Activated naive CD8-positive, alpha-beta T cell treated with anti-CD3 and anti-CD28 coated beads for 36 hours (primary cell): ENCODE measurements around the gene EPS8L1. TPM values are rescaled to one million over a fixed set of nuclear protein-coding genes. Genes with fewer than 3 reads are reported as not detected.

Experiments
- DNase-seq: peaks from one replicate; pipeline ENCODE4 v3.0.0; 2021
- H3K27ac Mint-ChIP-seq: one replicate; pipeline ENCODE4 v1.8.0; 2022; ENCODE audit warnings: mild to moderate bottlenecking, moderate library complexity, mixed read lengths
- H3K27me3 Mint-ChIP-seq: one replicate; pipeline ENCODE4 v1.8.0; 2022; ENCODE audit warnings: mild to moderate bottlenecking, mixed read lengths
- H3K36me3 Mint-ChIP-seq: one replicate; pipeline ENCODE4 v1.8.0; 2021; ENCODE audit warnings: mild to moderate bottlenecking, mixed read lengths
- H3K4me1 Mint-ChIP-seq: one replicate; pipeline ENCODE4 v1.8.0; 2021; ENCODE audit warnings: mixed read lengths
- H3K4me3 Mint-ChIP-seq: one replicate; pipeline ENCODE4 v1.8.0; 2022; ENCODE audit warnings: mild to moderate bottlenecking, moderate library complexity, mixed read lengths
- H3K9me3 Mint-ChIP-seq: one replicate; pipeline ENCODE4 v1.8.0; 2022; ENCODE audit warnings: mixed read lengths
- total RNA-seq, 2 experiments: library from RNA; stranded (reverse); gene quantifications; one replicate each; pipeline ENCODE4 v1.2.3, GENCODE V29; 2021

EPS8L1 gene
- total RNA-seq, 2 experiments from 2014 or later: 1.3 to 1.5 TPM

DNA sequence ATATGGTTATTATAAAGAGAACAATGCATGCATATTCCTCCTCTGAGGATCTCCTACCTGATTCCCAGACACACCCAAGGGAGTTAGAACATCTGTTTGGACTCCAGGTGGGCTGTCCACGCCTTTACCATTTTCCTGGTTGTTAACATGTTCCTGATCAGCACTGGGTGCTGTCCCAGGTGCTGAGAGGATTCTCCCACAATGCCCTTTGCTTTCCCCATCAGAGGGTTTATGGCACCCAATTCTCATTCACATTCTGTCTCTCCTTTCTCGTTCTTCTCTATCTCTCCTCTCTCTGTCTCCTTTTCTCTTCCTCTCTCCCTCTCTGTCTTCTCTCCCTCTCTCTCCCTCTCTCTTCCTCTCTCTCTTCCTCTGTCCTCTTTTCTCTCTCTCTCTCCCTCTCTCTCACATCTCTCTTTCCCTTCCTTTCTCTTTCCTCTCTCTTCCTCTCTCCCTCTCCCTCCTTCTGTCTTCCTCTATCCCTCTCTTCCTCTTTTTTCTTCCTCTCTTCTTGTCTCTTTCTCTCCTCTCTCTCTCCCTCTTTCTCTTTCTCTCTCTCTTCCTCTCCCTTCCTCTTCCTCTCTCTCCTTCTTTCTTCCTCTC lies 9.5 kb upstream of the EPS8L1 start:
- no peak overlapping the region for H3K4me3 Mint-ChIP-seq
- DNase-seq: no peak
- peaks cover 16% of the 10 kb centered on the region for H3K4me1 Mint-ChIP-seq
- no peak overlapping the region for H3K27ac Mint-ChIP-seq
- no peaks in the 10 kb centered on the region for H3K9me3 Mint-ChIP-seq
- peaks cover 7% of the 10 kb centered on the region for H3K36me3 Mint-ChIP-seq
- H3K27me3 Mint-ChIP-seq: peaks cover 50% of the 10 kb centered on the region

DNA sequence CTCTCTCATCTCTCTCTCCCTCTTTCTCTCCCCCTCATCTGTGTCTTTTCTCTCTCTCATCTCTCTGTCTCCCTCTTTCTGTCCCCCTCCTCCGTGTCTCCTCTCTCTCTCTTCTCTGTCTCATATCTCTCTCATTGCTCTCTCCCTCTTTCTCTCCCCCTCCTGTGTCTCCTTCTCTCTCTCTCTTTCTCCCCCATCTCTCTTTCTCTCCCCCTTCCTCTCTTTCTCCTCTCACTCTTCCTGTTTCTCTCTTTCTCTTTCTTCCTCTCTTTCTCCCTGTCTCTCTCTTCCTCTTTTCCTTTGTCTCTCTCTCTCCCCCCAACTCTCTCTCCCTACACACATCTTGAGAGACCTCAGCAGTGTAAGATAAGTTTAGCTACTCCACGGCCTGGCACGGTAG lies 7.8 kb upstream of the EPS8L1 start:
- H3K4me3 Mint-ChIP-seq: no peak overlapping the region
- H3K36me3 Mint-ChIP-seq: no peaks in the 10 kb centered on the region
- peaks cover 67% of the 10 kb centered on the region for H3K27me3 Mint-ChIP-seq
- H3K27ac Mint-ChIP-seq: no peak overlapping the region
- no peaks in the 10 kb centered on the region for H3K9me3 Mint-ChIP-seq
- DNase-seq: no peak
- peaks cover 8% of the 10 kb centered on the region for H3K4me1 Mint-ChIP-seq

DNA sequence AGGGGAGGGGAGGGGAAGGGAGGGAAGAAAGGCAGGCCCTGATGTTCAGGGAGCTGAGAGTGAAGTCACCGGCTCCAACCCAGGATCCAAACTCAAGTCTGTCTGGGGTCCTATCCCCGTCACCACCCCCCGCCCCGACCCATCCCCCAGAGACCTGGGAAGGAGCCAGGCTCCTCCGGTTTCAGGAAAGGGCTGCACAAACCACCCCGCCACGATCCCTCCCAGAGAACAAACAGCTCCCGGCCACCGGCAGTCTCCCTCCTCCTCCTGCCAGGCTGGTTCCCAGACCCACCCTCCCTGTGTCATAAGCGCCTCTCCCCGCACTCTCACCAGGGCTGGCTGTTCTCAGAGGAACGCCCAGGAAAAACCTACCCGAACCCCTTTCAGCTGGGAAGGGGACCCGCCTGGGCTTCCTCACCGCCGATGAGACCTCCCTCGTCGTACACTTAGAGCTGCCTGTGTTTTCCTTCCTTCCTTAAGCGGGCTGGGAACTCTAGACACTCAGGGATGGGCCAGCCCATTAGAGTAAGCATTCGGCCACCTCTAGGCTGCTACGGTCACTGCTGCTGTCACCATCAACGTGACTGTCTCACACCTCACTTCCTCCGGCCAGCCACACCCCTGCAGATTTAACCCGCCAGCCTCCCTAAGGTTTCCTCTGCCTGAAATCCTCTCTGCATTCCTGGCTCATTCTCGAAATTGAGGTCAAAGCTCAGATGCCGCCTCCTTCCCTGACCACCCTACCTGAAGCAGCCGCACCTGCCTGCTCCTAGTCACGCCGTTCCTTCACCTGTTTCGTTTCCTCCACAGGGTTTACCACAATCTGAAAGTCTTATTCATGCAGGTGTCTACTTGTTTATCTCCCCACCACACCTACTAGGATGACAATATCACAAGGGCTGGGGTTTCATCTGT lies 6.5 kb upstream of the EPS8L1 start:
- peaks cover 8% of the 10 kb centered on the region for H3K4me1 Mint-ChIP-seq
- H3K27me3 Mint-ChIP-seq: peaks cover 78% of the 10 kb centered on the region
- H3K36me3 Mint-ChIP-seq: no peaks in the 10 kb centered on the region
- no peak overlapping the region for H3K27ac Mint-ChIP-seq
- H3K4me3 Mint-ChIP-seq: peak overlapping the region; percentile 5
- no peaks in the 10 kb centered on the region for H3K9me3 Mint-ChIP-seq
- no peak for DNase-seq

DNA sequence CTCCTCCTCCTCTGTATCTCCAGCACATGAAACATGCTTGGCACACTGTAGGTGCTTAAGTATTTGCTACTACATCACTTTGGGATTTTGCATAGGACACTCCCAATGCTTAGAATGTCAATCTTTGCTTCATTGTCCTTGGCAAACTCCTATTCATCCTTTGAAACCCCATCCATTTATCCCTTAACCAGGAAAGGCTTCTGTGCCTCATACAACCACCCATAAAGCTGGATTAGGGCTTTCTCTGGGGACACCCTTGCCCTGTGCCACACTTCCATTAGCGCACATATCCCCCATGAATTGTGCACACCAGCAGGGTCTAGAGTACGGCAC lies 5.8 kb upstream of the EPS8L1 start:
- Mint-ChIP-seq H3K36me3 (no peaks in the 10 kb centered on the region), H3K27ac (no peak overlapping the region), H3K4me3 (no peak overlapping the region), H3K9me3 (no peaks in the 10 kb centered on the region), H3K4me1 (peaks cover 8% of the 10 kb centered on the region), H3K27me3 (peaks cover 83% of the 10 kb centered on the region)
- no peak for DNase-seq

DNA sequence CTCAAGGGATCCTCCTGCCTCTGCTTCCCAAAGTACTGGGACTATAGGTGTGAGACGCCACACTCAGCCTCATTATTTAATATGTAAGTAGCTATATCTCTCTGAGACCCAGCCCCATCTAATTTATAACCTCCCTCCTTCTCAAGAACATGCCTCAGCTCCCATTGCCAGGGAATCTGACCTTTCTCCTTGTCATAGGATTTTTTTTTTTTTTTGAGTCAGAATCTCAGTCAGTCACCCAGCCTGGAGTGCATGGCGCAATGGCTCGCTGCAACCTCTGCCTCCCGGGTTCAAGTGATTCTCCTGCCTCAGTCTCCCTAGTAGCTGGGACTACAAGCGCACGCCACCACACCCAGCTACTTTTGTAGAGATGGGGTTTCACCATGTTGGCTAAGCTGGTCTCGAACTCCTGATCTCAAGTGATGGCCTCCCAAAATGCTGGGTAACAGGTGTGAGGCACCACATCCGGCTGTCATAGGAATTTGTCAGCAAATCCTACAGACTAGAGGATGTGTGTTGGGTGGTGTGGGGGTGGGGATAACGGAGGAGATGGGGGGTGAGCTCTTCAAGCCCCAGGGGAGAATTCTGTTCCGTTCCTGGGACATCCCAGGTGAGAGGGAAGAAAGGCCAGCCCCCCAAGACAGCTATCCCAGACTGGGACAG lies 5.1 kb upstream of the EPS8L1 start:
- Mint-ChIP-seq H3K4me3 (no peak overlapping the region), H3K27me3 (peaks cover 90% of the 10 kb centered on the region), H3K27ac (no peak overlapping the region), H3K9me3 (no peaks in the 10 kb centered on the region), H3K4me1 (peaks cover 8% of the 10 kb centered on the region), H3K36me3 (no peaks in the 10 kb centered on the region)
- DNase-seq: no peak

DNA sequence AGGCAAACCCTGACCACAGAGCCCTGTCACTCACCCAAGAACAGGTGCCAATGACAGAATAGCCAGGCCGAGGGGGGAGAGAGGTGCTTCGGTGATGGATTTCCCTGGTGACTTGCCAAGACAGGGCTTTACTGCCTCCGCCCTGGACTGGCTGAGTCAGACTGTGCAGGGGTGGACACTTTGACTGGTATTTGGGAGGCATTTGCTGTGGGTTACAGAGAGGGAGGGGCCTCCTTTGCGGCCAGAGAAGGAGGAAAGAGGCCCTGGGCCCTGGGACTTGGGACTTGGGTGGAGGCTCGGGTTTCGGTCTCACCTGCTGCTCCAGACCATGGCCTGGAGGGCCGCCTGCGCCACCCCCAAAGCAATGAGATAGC lies 4.6 kb upstream of the EPS8L1 start:
- no peak for DNase-seq
- H3K4me1 Mint-ChIP-seq: peaks cover 8% of the 10 kb centered on the region
- H3K9me3 Mint-ChIP-seq: no peaks in the 10 kb centered on the region
- H3K27ac Mint-ChIP-seq: no peak overlapping the region
- no peak overlapping the region for H3K4me3 Mint-ChIP-seq
- peaks cover 94% of the 10 kb centered on the region for H3K27me3 Mint-ChIP-seq
- no peaks in the 10 kb centered on the region for H3K36me3 Mint-ChIP-seq

DNA sequence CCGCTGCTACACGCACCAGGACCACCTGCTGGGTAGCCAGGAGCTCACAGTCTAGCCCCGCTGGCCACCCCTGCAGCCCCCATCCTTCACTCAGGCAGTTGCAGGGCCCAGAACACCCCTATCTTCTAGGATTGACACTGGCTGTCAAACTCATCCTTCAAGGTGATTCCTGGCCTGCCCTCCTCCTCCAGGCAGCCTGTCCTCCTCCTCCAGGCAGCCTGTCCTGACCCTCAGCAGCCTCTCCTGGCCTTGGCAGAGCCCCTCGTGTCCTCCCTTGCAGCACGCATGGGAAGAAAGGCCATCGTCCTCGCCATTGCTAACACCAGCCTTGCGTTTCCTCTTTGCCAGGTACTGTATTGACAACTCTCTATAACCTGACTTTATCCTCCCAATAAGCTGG lies 3.8 kb upstream of the EPS8L1 start:
- Mint-ChIP-seq H3K4me3 (no peak overlapping the region), H3K36me3 (no peaks in the 10 kb centered on the region), H3K9me3 (no peaks in the 10 kb centered on the region), H3K4me1 (peaks cover 8% of the 10 kb centered on the region), H3K27me3 (peaks cover 93% of the 10 kb centered on the region), H3K27ac (no peak overlapping the region)
- DNase-seq: no peak

DNA sequence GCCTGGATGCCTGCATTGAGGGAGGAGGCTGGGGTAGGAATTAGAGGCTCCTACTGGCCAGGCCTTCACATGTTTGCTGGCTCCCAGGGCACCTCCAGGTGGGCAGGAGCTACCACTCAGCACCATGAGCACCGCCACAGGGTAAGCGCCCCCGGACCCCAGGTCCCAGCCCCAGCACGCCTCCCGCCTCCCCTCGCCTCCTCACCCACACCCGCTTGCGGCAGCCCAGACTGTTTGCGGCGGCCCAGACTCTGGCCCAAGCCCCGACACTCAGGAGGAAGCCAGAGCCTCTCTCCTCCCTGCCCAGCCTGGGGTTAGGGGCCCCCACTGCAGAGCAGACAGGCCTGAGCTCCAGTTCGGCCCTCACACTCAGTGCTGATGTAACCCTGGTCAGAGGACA lies 652 bp downstream of the EPS8L1 start:
- DNase-seq: no peak
- peaks cover 12% of the 10 kb centered on the region for H3K4me1 Mint-ChIP-seq
- peaks cover 78% of the 10 kb centered on the region for H3K27me3 Mint-ChIP-seq
- H3K9me3 Mint-ChIP-seq: peaks cover 4% of the 10 kb centered on the region
- no peak overlapping the region for H3K4me3 Mint-ChIP-seq
- no peak overlapping the region for H3K27ac Mint-ChIP-seq
- H3K36me3 Mint-ChIP-seq: peaks cover 1% of the 10 kb centered on the region

DNA sequence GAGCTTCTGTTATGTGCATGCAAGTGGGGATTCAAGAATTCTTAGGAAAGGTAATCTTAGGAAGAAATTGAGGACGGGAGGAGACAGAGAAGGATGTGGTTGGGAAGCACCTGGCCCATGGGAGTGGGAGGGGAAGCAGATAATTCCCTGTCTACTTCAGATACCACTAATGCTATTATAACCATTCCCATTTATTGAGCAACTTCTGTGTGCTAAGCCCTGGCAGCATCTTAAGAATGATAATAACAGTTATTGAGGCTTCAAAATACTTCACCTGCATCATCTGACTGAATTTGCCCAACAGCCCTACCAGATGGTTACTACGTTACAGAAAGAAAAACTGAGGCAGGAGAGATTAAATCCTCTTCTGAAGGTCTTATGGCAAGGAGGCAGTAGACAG lies 1.4 kb downstream of the EPS8L1 start:
- Mint-ChIP-seq H3K27ac (no peak overlapping the region), H3K36me3 (peaks cover 1% of the 10 kb centered on the region), H3K4me1 (peaks cover 14% of the 10 kb centered on the region), H3K4me3 (no peak overlapping the region), H3K9me3 (peaks cover 4% of the 10 kb centered on the region), H3K27me3 (peaks cover 78% of the 10 kb centered on the region)
- no peak for DNase-seq

DNA sequence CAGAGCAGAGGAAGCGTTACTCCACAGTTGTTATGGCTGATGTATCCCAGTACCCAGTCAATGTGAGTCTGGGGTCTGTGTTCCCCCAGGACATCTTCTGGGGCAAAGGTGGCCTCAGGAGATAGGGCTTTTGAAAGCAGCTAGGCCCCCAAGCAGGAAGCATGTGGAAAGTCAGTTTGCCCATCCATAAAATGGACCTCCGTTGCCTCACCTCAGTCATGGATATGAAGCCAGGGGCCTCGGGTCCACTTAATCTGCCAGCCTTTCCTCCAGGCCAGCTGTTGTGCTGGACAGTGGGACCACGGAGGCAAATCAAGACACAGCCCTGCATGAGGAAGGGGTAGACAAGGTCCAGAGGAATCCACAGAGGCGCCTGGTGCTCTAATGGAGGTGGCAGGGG lies 3.3 kb downstream of the EPS8L1 start:
- H3K27ac Mint-ChIP-seq: no peak overlapping the region
- peaks cover 1% of the 10 kb centered on the region for H3K36me3 Mint-ChIP-seq
- peaks cover 80% of the 10 kb centered on the region for H3K27me3 Mint-ChIP-seq
- H3K4me3 Mint-ChIP-seq: no peak overlapping the region
- no peak for DNase-seq
- H3K4me1 Mint-ChIP-seq: peaks cover 20% of the 10 kb centered on the region
- H3K9me3 Mint-ChIP-seq: peaks cover 4% of the 10 kb centered on the region

DNA sequence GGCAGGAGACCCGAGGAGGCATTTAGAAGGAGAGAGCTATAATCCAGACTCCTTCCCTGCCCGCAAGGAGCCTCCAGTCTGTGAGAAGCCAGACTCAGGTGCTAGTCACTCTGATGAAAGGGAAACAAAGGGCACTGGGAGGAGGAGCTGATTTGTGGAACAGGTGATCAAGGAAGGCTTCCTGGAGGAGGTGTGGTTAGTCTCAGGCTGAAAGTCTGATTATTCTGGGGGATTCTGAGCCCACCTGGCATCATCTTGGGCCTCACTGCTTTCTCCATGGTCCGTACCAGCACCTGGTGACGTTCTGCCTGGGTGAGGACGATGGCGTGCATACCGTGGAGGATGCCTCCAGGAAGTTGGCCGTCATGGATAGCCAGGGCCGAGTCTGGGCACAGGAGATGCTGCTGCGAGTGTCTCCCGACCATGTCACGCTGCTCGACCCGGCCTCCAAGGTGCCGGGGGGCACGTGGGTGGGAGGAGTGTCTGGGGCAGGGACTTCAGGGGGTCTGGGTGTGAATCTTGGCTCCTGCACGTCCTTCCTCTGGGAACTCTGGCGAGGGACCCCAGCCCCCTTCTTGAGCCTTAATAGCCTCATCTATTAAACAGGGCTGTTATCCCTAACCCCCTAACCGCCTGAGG lies 3.9 kb downstream of the EPS8L1 start:
- no peak for DNase-seq
- Mint-ChIP-seq H3K27me3 (peaks cover 80% of the 10 kb centered on the region), H3K4me3 (peak overlapping the region; percentile 14), H3K4me1 (peaks cover 20% of the 10 kb centered on the region), H3K27ac (no peak overlapping the region), H3K36me3 (peaks cover 1% of the 10 kb centered on the region), H3K9me3 (peaks cover 4% of the 10 kb centered on the region)

DNA sequence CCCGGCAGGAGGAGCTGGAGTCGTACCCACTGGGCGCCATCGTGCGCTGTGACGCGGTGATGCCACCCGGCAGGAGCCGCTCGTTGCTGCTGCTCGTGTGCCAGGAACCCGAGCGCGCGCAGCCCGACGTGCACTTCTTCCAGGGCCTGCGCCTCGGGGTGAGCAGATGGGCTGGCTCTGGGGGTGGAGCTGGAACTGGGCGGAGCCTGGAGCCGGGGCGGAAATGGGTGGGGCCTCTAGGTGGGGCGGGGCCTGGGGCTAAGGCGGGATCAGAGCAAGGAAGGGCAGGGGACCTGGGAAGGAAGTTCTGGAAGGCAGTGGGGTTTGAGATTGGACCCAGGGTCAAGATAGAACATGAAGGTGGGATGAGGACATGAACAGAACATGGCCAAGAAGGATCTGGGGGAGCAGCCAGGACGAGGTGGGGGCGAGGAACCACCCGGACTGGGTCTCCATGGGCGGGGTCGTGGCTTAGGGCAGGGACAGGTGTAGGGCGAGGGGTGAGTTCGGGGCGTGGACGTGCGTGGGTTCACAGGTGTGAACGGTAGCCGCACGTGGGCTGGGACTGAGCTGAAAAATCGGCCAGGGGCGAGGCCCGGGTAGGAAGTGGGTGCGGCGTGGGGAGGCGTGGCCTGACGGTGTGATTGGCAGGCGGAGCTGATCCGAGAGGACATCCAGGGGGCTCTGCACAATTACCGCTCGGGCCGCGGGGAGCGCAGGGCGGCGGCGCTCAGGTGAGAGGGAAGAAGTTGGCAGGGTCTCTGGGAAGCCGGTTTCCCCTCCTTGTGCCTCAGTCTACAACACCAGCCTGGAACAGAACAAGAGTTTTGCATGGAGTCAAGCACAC lies 4.7 kb downstream of the EPS8L1 start:
- Mint-ChIP-seq H3K27me3 (peaks cover 80% of the 10 kb centered on the region), H3K36me3 (peaks cover 1% of the 10 kb centered on the region), H3K4me1 (peaks cover 20% of the 10 kb centered on the region), H3K27ac (peak overlapping the region; percentile 77), H3K9me3 (peaks cover 4% of the 10 kb centered on the region), H3K4me3 (peak overlapping the region; percentile 71)
- peak; percentile 69 for DNase-seq

DNA sequence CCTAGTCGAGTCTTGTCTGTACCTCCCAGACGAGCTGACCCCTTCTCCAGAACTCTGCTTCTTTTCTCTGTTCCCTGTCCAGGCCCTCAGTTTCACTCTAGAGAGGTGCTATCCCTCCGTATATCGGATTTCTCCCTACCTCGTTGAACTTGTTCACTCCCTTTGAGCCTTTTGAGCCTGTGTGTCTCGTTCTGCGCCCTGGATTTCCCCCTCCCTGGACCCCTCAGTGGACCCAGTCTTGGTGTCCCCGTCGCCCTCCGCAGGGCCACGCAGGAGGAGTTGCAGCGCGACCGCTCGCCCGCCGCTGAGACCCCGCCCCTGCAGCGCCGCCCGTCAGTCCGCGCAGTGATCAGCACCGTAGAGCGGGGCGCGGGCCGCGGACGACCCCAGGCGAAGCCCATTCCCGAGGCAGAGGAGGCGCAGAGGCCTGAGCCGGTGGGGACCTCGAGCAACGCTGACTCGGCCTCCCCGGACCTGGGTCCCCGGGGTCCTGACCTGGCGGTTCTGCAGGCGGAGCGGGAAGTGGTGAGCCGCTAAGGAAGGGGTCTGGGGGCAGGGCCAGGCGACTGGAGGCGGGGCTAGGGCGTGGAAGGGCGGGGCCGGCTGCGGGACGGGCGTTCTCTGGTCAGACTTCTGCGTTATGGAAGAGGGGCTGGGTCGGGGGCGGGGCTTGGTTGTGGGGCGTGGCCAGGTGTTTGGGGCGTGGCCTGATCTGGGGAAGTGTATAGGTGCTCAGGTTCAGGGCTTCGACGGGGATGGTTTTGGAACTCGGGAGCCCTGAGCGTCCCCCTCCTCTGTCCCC lies 5.5 kb downstream of the EPS8L1 start:
- Mint-ChIP-seq H3K4me1 (peaks cover 20% of the 10 kb centered on the region), H3K9me3 (peaks cover 4% of the 10 kb centered on the region), H3K27ac (no peak overlapping the region), H3K27me3 (peaks cover 80% of the 10 kb centered on the region), H3K4me3 (peak overlapping the region; percentile 71), H3K36me3 (peaks cover 1% of the 10 kb centered on the region)
- peak; percentile 88 for DNase-seq

DNA sequence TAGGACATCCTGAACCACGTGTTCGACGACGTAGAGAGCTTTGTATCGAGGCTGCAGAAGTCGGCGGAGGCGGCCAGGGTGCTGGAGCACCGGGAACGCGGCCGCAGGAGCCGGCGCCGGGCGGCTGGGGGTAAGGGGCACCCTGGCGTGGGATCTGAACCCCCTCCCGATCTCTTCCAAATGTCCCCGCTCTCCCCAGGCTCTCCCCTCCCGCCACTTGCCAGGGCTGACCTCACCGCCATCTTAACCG lies 6.0 kb downstream of the EPS8L1 start:
- H3K27ac Mint-ChIP-seq: no peak overlapping the region
- H3K9me3 Mint-ChIP-seq: peaks cover 4% of the 10 kb centered on the region
- H3K36me3 Mint-ChIP-seq: peaks cover 1% of the 10 kb centered on the region
- peak overlapping the region; percentile 45 for H3K4me3 Mint-ChIP-seq
- DNase-seq: no peak
- peaks cover 78% of the 10 kb centered on the region for H3K27me3 Mint-ChIP-seq
- H3K4me1 Mint-ChIP-seq: peaks cover 20% of the 10 kb centered on the region
